ENCODE results near the gene MPC1. TPM values are rescaled to one million over a fixed set of nuclear protein-coding genes. Genes with fewer than 3 reads are reported as not detected.
"Not testable (repeated sequence)": the region's sequence is repeated elsewhere in the genome, so short reads cannot be mapped to it uniquely, and the experiment has no call there.

MPC1 gene
- total RNA-seq, 5 donors from 2014 or later (not counting 1 experiment from before 2014, with no cell fraction given): 23.8 to 31.2 (median 27.5) TPM

GRCh38 chr6:166369782-166370181 is 13.0 kb downstream of the MPC1 start:
- H3K4me3 ChIP-seq (ENCODE audit: control insufficient read depth in 1 of 2, extremely low read depth in 1 of 2, low read length in 1 of 2): no peak overlapping the region
- H3K4me1 ChIP-seq (ENCODE audit: control insufficient read depth in 1 of 2, extremely low read depth in 1 of 2, insufficient read depth in 2 of 2, low read length in 2 of 2): no peaks in the 10 kb centered on the region
- H3K27me3 ChIP-seq (replicated peaks in 1 of 2; ENCODE audit: control insufficient read depth in 2 of 2, extremely low read depth in 1 of 2, insufficient read depth in 2 of 2, low read length in 1 of 2): no peaks in the 10 kb centered on the region
- H3K27ac ChIP-seq (ENCODE audit: low read length): no peak overlapping the region
- no peak overlapping the region for H3K27ac Mint-ChIP-seq
- WGBS (ENCODE audit: insufficient coverage): 86% methylated on average over 1 of the region's 3 CpGs
- H3K27me3 Mint-ChIP-seq: no peaks in the 10 kb centered on the region
- peaks cover 21% of the 10 kb centered on the region for H3K36me3 Mint-ChIP-seq
- DNase-seq: no peak
- no peaks in the 10 kb centered on the region for H3K9me3 ChIP-seq
- H3K36me3 ChIP-seq (ENCODE audit: control insufficient read depth in 2 of 2, extremely low read depth in 1 of 2, insufficient read depth in 1 of 2, low read length in 1 of 2): peaks cover 0 to 5% of the 10 kb centered on the region in 2 donors
- ChIA-PET POLR2A (no interaction called here), CTCF (no interaction called here)
- H3K4me3 Mint-ChIP-seq: no peak overlapping the region
- H3K4me1 Mint-ChIP-seq: no peaks in the 10 kb centered on the region
- H3K9me3 Mint-ChIP-seq: no peaks in the 10 kb centered on the region
- ATAC-seq (replicated peaks in 1 of 4): no peak

DNA sequence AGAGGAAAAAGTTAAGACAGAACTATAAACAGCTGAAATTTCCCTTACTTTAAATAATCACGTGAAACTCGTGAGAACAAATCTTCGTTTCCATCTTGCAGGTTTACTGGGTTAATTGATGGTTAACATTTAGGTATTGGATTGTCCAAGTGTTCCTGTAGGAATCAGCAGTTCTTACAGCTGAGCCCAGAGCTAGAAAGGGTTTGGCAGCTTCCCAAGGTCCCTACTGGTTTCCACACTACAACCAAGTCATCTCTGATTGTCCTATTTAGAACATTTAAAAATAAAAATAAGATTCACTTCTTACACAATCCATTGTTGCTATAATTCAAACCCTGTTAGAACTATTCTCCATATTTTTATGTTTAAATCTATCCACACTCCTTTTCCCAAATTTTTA is 15.8 kb downstream of the MPC1 start:
- H3K4me1 Mint-ChIP-seq: no peaks in the 10 kb centered on the region
- H3K9me3 Mint-ChIP-seq: no peaks in the 10 kb centered on the region
- Histone ChIP-seq H3K27me3 (replicated peaks in 1 of 2; ENCODE audit: control insufficient read depth in 2 of 2, extremely low read depth in 1 of 2, insufficient read depth in 2 of 2, low read length in 1 of 2) (no peaks in the 10 kb centered on the region), H3K9me3 (no peaks in the 10 kb centered on the region), H3K36me3 (ENCODE audit: control insufficient read depth in 2 of 2, extremely low read depth in 1 of 2, insufficient read depth in 1 of 2, low read length in 1 of 2) (peaks cover 2 to 22% of the 10 kb centered on the region in 2 donors), H3K27ac (ENCODE audit: low read length) (no peak overlapping the region), H3K4me3 (ENCODE audit: control insufficient read depth in 1 of 2, extremely low read depth in 1 of 2, low read length in 1 of 2) (no peak overlapping the region), H3K4me1 (ENCODE audit: control insufficient read depth in 1 of 2, extremely low read depth in 1 of 2, insufficient read depth in 2 of 2, low read length in 2 of 2) (no peaks in the 10 kb centered on the region)
- H3K36me3 Mint-ChIP-seq: peaks cover 40% of the 10 kb centered on the region
- ChIA-PET CTCF (no interaction called here), POLR2A (no interaction called here)
- no peak overlapping the region for H3K4me3 Mint-ChIP-seq
- no peak for DNase-seq
- no peaks in the 10 kb centered on the region for H3K27me3 Mint-ChIP-seq
- H3K27ac Mint-ChIP-seq: no peak overlapping the region
- ATAC-seq (replicated peaks in 1 of 4): no peak
- WGBS (ENCODE audit: insufficient coverage): no CpG with 5 or more reads among the region's 3 CpGs

GRCh38 chr6:166365806-166366205 is 16.9 kb downstream of the MPC1 start:
- Mint-ChIP-seq H3K9me3 (no peaks in the 10 kb centered on the region), H3K27me3 (no peaks in the 10 kb centered on the region), H3K27ac (no peak overlapping the region), H3K36me3 (peaks cover 40% of the 10 kb centered on the region), H3K4me1 (no peaks in the 10 kb centered on the region), H3K4me3 (no peak overlapping the region)
- ChIA-PET CTCF (no interaction called here), POLR2A (interaction anchor here in 1 of 2 donors (0.5 kb wide), 1 partner anchor 19 kb away, joined by 3 read pairs; no protein-coding TSS in a partner anchor)
- Histone ChIP-seq H3K27ac (ENCODE audit: low read length) (no peak overlapping the region), H3K27me3 (replicated peaks in 1 of 2; ENCODE audit: control insufficient read depth in 2 of 2, extremely low read depth in 1 of 2, insufficient read depth in 2 of 2, low read length in 1 of 2) (no peaks in the 10 kb centered on the region), H3K4me1 (ENCODE audit: control insufficient read depth in 1 of 2, extremely low read depth in 1 of 2, insufficient read depth in 2 of 2, low read length in 2 of 2) (no peaks in the 10 kb centered on the region), H3K36me3 (ENCODE audit: control insufficient read depth in 2 of 2, extremely low read depth in 1 of 2, insufficient read depth in 1 of 2, low read length in 1 of 2) (peaks cover 2 to 22% of the 10 kb centered on the region in 2 donors), H3K9me3 (no peaks in the 10 kb centered on the region), H3K4me3 (ENCODE audit: control insufficient read depth in 1 of 2, extremely low read depth in 1 of 2, low read length in 1 of 2) (no peak overlapping the region)
- 93% methylated on average over 3 of the region's 6 CpGs for WGBS (ENCODE audit: insufficient coverage)
- ATAC-seq (replicated peaks in 1 of 4) (no peak), DNase-seq (no peak)

DNA sequence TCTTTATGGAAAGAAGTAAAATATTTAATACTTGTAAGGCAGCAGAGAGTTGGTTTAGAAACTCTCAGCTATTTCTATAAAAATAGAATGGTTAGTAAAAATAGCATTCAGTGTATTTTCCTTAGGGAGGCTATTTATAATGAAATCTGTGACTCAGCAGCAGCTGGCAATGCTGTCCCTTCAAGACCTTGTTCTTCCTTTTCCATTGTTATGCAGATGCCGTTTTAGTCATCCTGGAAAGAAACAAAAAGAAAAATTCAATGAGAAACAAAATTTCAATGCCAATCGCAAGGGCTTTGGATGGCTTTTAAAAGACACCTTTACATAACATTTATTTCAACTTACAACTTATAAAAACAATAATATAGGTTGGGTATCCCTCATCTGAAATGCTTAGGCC is 17.5 kb downstream of the MPC1 start:
- no peak overlapping the region for H3K27ac Mint-ChIP-seq
- no peaks in the 10 kb centered on the region for H3K9me3 ChIP-seq
- no peaks in the 10 kb centered on the region for H3K9me3 Mint-ChIP-seq
- no peaks in the 10 kb centered on the region for H3K27me3 Mint-ChIP-seq
- no peaks in the 10 kb centered on the region for H3K4me1 ChIP-seq (ENCODE audit: control insufficient read depth in 1 of 2, extremely low read depth in 1 of 2, insufficient read depth in 2 of 2, low read length in 2 of 2)
- DNase-seq (no peak), ATAC-seq (replicated peaks in 1 of 4) (no peak)
- H3K4me3 Mint-ChIP-seq: no peak overlapping the region
- no peaks in the 10 kb centered on the region for H3K4me1 Mint-ChIP-seq
- CTCF ChIA-PET: no interaction called here
- no peaks in the 10 kb centered on the region for H3K27me3 ChIP-seq (replicated peaks in 1 of 2; ENCODE audit: control insufficient read depth in 2 of 2, extremely low read depth in 1 of 2, insufficient read depth in 2 of 2, low read length in 1 of 2)
- POLR2A ChIA-PET: no interaction called here
- H3K36me3 Mint-ChIP-seq: peaks cover 40% of the 10 kb centered on the region
- WGBS (ENCODE audit: insufficient coverage): no CpG with 5 or more reads among the region's 2 CpGs
- H3K36me3 ChIP-seq (ENCODE audit: control insufficient read depth in 2 of 2, extremely low read depth in 1 of 2, insufficient read depth in 1 of 2, low read length in 1 of 2): peaks cover 2 to 22% of the 10 kb centered on the region in 2 donors
- no peak overlapping the region for H3K4me3 ChIP-seq (ENCODE audit: control insufficient read depth in 1 of 2, extremely low read depth in 1 of 2, low read length in 1 of 2)
- H3K27ac ChIP-seq (ENCODE audit: low read length): no peak overlapping the region

GRCh38 chr6:166364456-166364855 is 18.3 kb downstream of the MPC1 start:
- POLR2A ChIA-PET: no interaction called here
- no peak overlapping the region for H3K4me3 ChIP-seq (ENCODE audit: control insufficient read depth in 1 of 2, extremely low read depth in 1 of 2, low read length in 1 of 2)

GRCh38 chr6:166362427-166362826 is 20.3 kb downstream of the MPC1 start:
- Mint-ChIP-seq H3K27me3 (peaks cover 8 to 12% of the 10 kb centered on the region in 2 donors), H3K36me3 (peaks cover 31% of the 10 kb centered on the region)
- POLR2A ChIA-PET; CTCF ChIA-PET; H3K27ac Mint-ChIP-seq; H3K9me3 ChIP-seq; H3K9me3 Mint-ChIP-seq; H3K27me3 ChIP-seq (replicated peaks in 1 of 2; ENCODE audit: control insufficient read depth in 2 of 2, extremely low read depth in 1 of 2, insufficient read depth in 2 of 2, low read length in 1 of 2); ATAC-seq (replicated peaks in 1 of 4); H3K4me1 Mint-ChIP-seq; H3K27ac ChIP-seq (ENCODE audit: low read length); H3K4me3 ChIP-seq (ENCODE audit: control insufficient read depth in 1 of 2, extremely low read depth in 1 of 2, low read length in 1 of 2); DNase-seq; H3K4me3 Mint-ChIP-seq; H3K4me1 ChIP-seq (ENCODE audit: control insufficient read depth in 1 of 2, extremely low read depth in 1 of 2, insufficient read depth in 2 of 2, low read length in 2 of 2): not testable (repeated sequence)
- peaks cover 2 to 22% of the 10 kb centered on the region in 2 donors for H3K36me3 ChIP-seq (ENCODE audit: control insufficient read depth in 2 of 2, extremely low read depth in 1 of 2, insufficient read depth in 1 of 2, low read length in 1 of 2)
- WGBS (ENCODE audit: insufficient coverage): no CpG with 5 or more reads among the region's 4 CpGs

More at GRCh38 chr6:166364456-166364855, 18.3 kb downstream of the MPC1 start:
- H3K27ac ChIP-seq (ENCODE audit: low read length): no peak overlapping the region
- no peak overlapping the region for H3K27ac Mint-ChIP-seq
- peaks cover 2 to 22% of the 10 kb centered on the region in 2 donors for H3K36me3 ChIP-seq (ENCODE audit: control insufficient read depth in 2 of 2, extremely low read depth in 1 of 2, insufficient read depth in 1 of 2, low read length in 1 of 2)
- no peaks in the 10 kb centered on the region for H3K9me3 Mint-ChIP-seq
- no peaks in the 10 kb centered on the region for H3K9me3 ChIP-seq
- CTCF ChIA-PET: no interaction called here
- ATAC-seq (replicated peaks in 1 of 4): no peak
- no peaks in the 10 kb centered on the region for H3K4me1 Mint-ChIP-seq
- H3K4me3 Mint-ChIP-seq: no peak overlapping the region
- peaks cover 0 to 3% of the 10 kb centered on the region in 2 donors for H3K27me3 Mint-ChIP-seq
- peaks cover 36% of the 10 kb centered on the region for H3K36me3 Mint-ChIP-seq
- 88% methylated on average over 4 of the region's 7 CpGs for WGBS (ENCODE audit: insufficient coverage)
- H3K27me3 ChIP-seq (replicated peaks in 1 of 2; ENCODE audit: control insufficient read depth in 2 of 2, extremely low read depth in 1 of 2, insufficient read depth in 2 of 2, low read length in 1 of 2): no peaks in the 10 kb centered on the region
- H3K4me1 ChIP-seq (ENCODE audit: control insufficient read depth in 1 of 2, extremely low read depth in 1 of 2, insufficient read depth in 2 of 2, low read length in 2 of 2): no peaks in the 10 kb centered on the region
- no peak for DNase-seq

GRCh38 chr6:166361077-166361429 is 21.7 kb downstream of the MPC1 start:
- peaks cover 10 to 17% of the 10 kb centered on the region in 2 donors for H3K27me3 Mint-ChIP-seq
- no peaks in the 10 kb centered on the region for H3K4me1 Mint-ChIP-seq
- H3K36me3 ChIP-seq (ENCODE audit: control insufficient read depth in 2 of 2, extremely low read depth in 1 of 2, insufficient read depth in 1 of 2, low read length in 1 of 2): peaks cover 2 to 22% of the 10 kb centered on the region in 2 donors
- DNase-seq (no peak), ATAC-seq (replicated peaks in 1 of 4) (no peak)
- peaks cover 0 to 7% (median 6%) of the 10 kb centered on the region in 3 donors for H3K9me3 Mint-ChIP-seq
- peaks cover 25% of the 10 kb centered on the region for H3K36me3 Mint-ChIP-seq
- CTCF ChIA-PET: interaction anchor here in 1 of 2 donors (1.0 kb wide), 1 partner anchor 24 kb away, joined by 3 read pairs; no protein-coding TSS in a partner anchor
- no peak overlapping the region for H3K4me3 ChIP-seq (ENCODE audit: control insufficient read depth in 1 of 2, extremely low read depth in 1 of 2, low read length in 1 of 2)
- H3K4me1 ChIP-seq (ENCODE audit: control insufficient read depth in 1 of 2, extremely low read depth in 1 of 2, insufficient read depth in 2 of 2, low read length in 2 of 2): no peaks in the 10 kb centered on the region
- no CpG with 5 or more reads among the region's 3 CpGs for WGBS (ENCODE audit: insufficient coverage)
- no peaks in the 10 kb centered on the region for H3K27me3 ChIP-seq (replicated peaks in 1 of 2; ENCODE audit: control insufficient read depth in 2 of 2, extremely low read depth in 1 of 2, insufficient read depth in 2 of 2, low read length in 1 of 2)
- no peak overlapping the region for H3K4me3 Mint-ChIP-seq
- H3K27ac Mint-ChIP-seq: no peak overlapping the region
- H3K9me3 ChIP-seq: no peaks in the 10 kb centered on the region
- no peak overlapping the region for H3K27ac ChIP-seq (ENCODE audit: low read length)
- POLR2A ChIA-PET: no interaction called here
